DOHH2 (cell line): ENCODE measurements around the gene MGAT3.

Experiments used
- H3F3A ChIP-seq: fragments of 200-600 bp; sonication (generic), shearing (Covaris generic); 2 replicates; pipeline ENCODE4 v1.6.0; 2016; ENCODE audit warnings: antibody characterized with exemption, mild to moderate bottlenecking; ENCODE audit not compliant: control insufficient read depth, insufficient read depth
- H3K27ac ChIP-seq: fragments of 200-600 bp; sonication (generic); 2 replicates; pipeline ENCODE4 v1.5.1; 2014; ENCODE audit warnings: low read depth, mild to moderate bottlenecking, low read length, moderate library complexity
- H3K27me3 ChIP-seq: fragments of 200-600 bp; sonication (generic); 2 replicates; pipeline ENCODE4 v1.6.1; 2014; ENCODE audit warnings: mild to moderate bottlenecking, low read length, mixed read lengths; ENCODE audit not compliant: control insufficient read depth
- H3K36me3 ChIP-seq: fragments of 200-600 bp; sonication (generic); 2 replicates; pipeline ENCODE4 v1.6.1; 2014; ENCODE audit warnings: mild to moderate bottlenecking, low read length, moderate library complexity, mixed read lengths; ENCODE audit not compliant: control insufficient read depth
- H3K4me1 ChIP-seq: fragments of 200-600 bp; sonication (generic); 2 replicates; pipeline ENCODE4 v1.6.1; 2014; ENCODE audit warnings: mild to moderate bottlenecking, low read length, mixed read lengths; ENCODE audit not compliant: control insufficient read depth
- H3K4me2 ChIP-seq: fragments of 200-600 bp; sonication (generic); 2 replicates; pipeline ENCODE4 v1.6.0; 2014; ENCODE audit warnings: mild to moderate bottlenecking, low read length, moderate library complexity
- H3K4me3 ChIP-seq: fragments of 200-600 bp; sonication (generic); 2 replicates; pipeline ENCODE4 v1.5.1; 2014; ENCODE audit warnings: mild to moderate bottlenecking, low read length, mixed read lengths
- H3K79me2 ChIP-seq: fragments of 200-600 bp; sonication (generic); 2 replicates; pipeline ENCODE4 v1.6.1; 2014; ENCODE audit warnings: mild to moderate bottlenecking, low read length, mixed read lengths; ENCODE audit not compliant: control insufficient read depth
- H3K9me2 ChIP-seq: fragments of 200-600 bp; sonication (generic); replicated peaks from 2 replicates; pipeline ENCODE4 v1.6.1; 2014; ENCODE audit warnings: mild to moderate bottlenecking, low read length, mixed read lengths; ENCODE audit not compliant: control insufficient read depth
- H3K9me3 ChIP-seq: fragments of 200-600 bp; sonication (generic); 2 replicates; pipeline ENCODE4 v1.6.1; 2014; ENCODE audit warnings: antibody characterized with exemption, low read length, mixed read lengths; ENCODE audit not compliant: control insufficient read depth, insufficient read depth
- H4K20me1 ChIP-seq: fragments of 200-600 bp; sonication (generic); 2 replicates; pipeline ENCODE4 v1.6.0; 2014; ENCODE audit warnings: low read depth, mild to moderate bottlenecking, antibody characterized with exemption, low read length, moderate library complexity; ENCODE audit not compliant: control insufficient read depth, insufficient read depth
- EZH2phosphoT487 ChIP-seq: fragments of 200-600 bp; sonication (generic); IDR thresholded peaks from 2 replicates; pipeline ENCODE4 v1.6.1; 2017; ENCODE audit warnings: borderline replicate concordance, mild to moderate bottlenecking, antibody characterized with exemption, low read length, moderate library complexity, mixed read lengths
- TF ChIP-seq, protein P1 (sequence below): fragments of 200-600 bp; sonication (generic); IDR thresholded peaks from one replicate; pipeline ENCODE4 v1.5.1; 2014; ENCODE audit warnings: antibody characterized with exemption, mild to moderate bottlenecking, low read depth, low read length; ENCODE audit not compliant: poor library complexity, severe bottlenecking

MGAT3 gene

DNA sequence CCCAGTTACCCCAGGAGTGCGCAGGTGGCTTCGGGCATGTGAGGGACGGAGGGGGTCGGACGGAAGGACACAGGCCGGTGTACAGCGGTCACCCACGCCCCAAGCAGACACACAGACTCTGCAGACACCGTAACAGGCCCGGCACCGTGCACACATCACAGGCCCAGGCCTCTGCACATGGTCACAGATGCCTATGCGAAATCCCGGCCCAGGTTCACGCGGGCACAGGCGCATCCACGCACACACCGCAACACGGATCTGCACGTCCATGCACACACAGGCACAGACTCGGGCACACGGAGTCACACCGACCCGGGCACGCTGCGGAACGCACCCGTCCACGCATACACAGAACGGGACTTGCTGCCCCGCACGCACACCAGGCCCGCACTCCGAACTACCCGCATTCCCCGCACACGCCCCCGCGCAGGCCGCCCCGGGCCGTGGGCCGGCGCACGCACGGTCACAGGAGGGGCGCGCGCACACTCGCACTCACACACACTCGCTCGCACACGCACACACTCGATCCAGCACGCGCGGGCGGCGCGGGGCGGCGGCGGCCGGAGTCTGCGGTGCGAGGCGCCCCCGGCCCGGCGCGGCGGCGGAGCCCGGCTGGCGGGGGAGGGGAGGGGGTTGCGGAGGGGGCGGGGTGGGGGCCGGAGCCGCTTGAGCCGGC is at the start of gene MGAT3:
Gene MGAT3, plus strand, starts transcription at position 491 of the 676 bp plus-strand sequence. CDS start 30,336 bp downstream, outside the sequence.
- peaks cover 23% of the 10 kb centered on the region for H3K36me3 ChIP-seq
- peak within 1 kb of the TSS; percentile 97 for H3K27ac ChIP-seq

GRCh38 chr22:39408173-39408572 is 48.6 kb upstream of the MGAT3 start:
- Histone ChIP-seq H3K4me3 (no peak overlapping the region), H3K4me1 (peaks cover 42% of the 10 kb centered on the region), H3F3A (peaks cover 9% of the 10 kb centered on the region), H3K9me2 (no peaks in the 10 kb centered on the region), H3K36me3 (peaks cover 19% of the 10 kb centered on the region), H3K27ac (no peak overlapping the region), H4K20me1 (no peaks in the 10 kb centered on the region), H3K27me3 (no peaks in the 10 kb centered on the region), H3K4me2 (no peak overlapping the region), H3K79me2 (peaks cover 81% of the 10 kb centered on the region), H3K9me3 (no peaks in the 10 kb centered on the region)
- TF ChIP-seq, protein P1, sequence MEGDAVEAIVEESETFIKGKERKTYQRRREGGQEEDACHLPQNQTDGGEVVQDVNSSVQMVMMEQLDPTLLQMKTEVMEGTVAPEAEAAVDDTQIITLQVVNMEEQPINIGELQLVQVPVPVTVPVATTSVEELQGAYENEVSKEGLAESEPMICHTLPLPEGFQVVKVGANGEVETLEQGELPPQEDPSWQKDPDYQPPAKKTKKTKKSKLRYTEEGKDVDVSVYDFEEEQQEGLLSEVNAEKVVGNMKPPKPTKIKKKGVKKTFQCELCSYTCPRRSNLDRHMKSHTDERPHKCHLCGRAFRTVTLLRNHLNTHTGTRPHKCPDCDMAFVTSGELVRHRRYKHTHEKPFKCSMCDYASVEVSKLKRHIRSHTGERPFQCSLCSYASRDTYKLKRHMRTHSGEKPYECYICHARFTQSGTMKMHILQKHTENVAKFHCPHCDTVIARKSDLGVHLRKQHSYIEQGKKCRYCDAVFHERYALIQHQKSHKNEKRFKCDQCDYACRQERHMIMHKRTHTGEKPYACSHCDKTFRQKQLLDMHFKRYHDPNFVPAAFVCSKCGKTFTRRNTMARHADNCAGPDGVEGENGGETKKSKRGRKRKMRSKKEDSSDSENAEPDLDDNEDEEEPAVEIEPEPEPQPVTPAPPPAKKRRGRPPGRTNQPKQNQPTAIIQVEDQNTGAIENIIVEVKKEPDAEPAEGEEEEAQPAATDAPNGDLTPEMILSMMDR: no peak

More for the DNA sequence above, at the start of gene MGAT3:
- Histone ChIP-seq H3K9me3 (no peaks in the 10 kb centered on the region), H3K4me1 (peaks cover 71% of the 10 kb centered on the region), H3K79me2 (peaks cover 49% of the 10 kb centered on the region), H4K20me1 (no peaks in the 10 kb centered on the region), H3K27me3 (no peaks in the 10 kb centered on the region), H3F3A (peaks cover 30% of the 10 kb centered on the region), H3K4me2 (peak within 1 kb of the TSS; percentile 82), H3K4me3 (peak within 1 kb of the TSS; percentile 98), H3K9me2 (no peaks in the 10 kb centered on the region)
- TF ChIP-seq, protein P1: no peak
- TF ChIP-seq EZH2phosphoT487: no peak

GRCh38 chr22:39408807-39409206 is 48.0 kb upstream of the MGAT3 start:
- Histone ChIP-seq H3K36me3 (peaks cover 19% of the 10 kb centered on the region), H3K27ac (no peak overlapping the region), H3K4me1 (peaks cover 49% of the 10 kb centered on the region), H3F3A (peaks cover 9% of the 10 kb centered on the region), H4K20me1 (no peaks in the 10 kb centered on the region), H3K4me2 (no peak overlapping the region), H3K9me3 (no peaks in the 10 kb centered on the region), H3K4me3 (no peak overlapping the region), H3K9me2 (no peaks in the 10 kb centered on the region), H3K79me2 (peaks cover 83% of the 10 kb centered on the region), H3K27me3 (no peaks in the 10 kb centered on the region)
- TF ChIP-seq, protein P1: no peak
- TF ChIP-seq EZH2phosphoT487: no peak
